Stimulated activated CD4-positive, alpha-beta T cell treated with anti-CD3 and anti-CD28 coated beads, Interleukin-1b, Interleukin-23, amount 100 ng/mL, for 4 hours (primary cell): ENCODE data around the gene HAUS8.
"Not testable (repeated sequence)": the region's sequence is repeated elsewhere in the genome, so short reads cannot be mapped to it uniquely, and the experiment has no call there.

Source experiments
- DNase-seq, 2 donors: peaks; one replicate each; pipeline ENCODE4 v3.0.0-alpha.2; 2020; ENCODE audit warnings: low read depth in 2 of 2

HAUS8 gene

GRCh38 chr19:17101686-17102628 lies 26.7 kb upstream of the HAUS8 start:
- no peak for DNase-seq

- DNase-seq = no peak
Measured at GRCh38 chr19:17098326-17098725, 23.1 kb upstream of the HAUS8 start.

- no peak for DNase-seq
Measured at GRCh38 chr19:17097593-17098126, 22.4 kb upstream of the HAUS8 start.

- no peak for DNase-seq
Measured at GRCh38 chr19:17095141-17095919, 20.1 kb upstream of the HAUS8 start.

- not testable (repeated sequence) for DNase-seq
Measured at GRCh38 chr19:17094694-17095093, 19.4 kb upstream of the HAUS8 start.

GRCh38 chr19:17092696-17093095 lies 17.4 kb upstream of the HAUS8 start:
- DNase-seq = no peak

- DNase-seq = no peak
Measured at GRCh38 chr19:17091758-17092333, 16.6 kb upstream of the HAUS8 start.

GRCh38 chr19:17090583-17090982 lies 15.3 kb upstream of the HAUS8 start:
- DNase-seq = peak in 1 of 2 donors; percentile 32

- no peak for DNase-seq
Measured at GRCh38 chr19:17088552-17088951, 13.3 kb upstream of the HAUS8 start.

- no peak for DNase-seq
Measured at GRCh38 chr19:17086834-17087233, 11.6 kb upstream of the HAUS8 start.

- no peak for DNase-seq
Measured at GRCh38 chr19:17086120-17086519, 10.9 kb upstream of the HAUS8 start.

- no peak for DNase-seq
Measured at GRCh38 chr19:17081672-17082630, 6.7 kb upstream of the HAUS8 start.

- no peak for DNase-seq
Measured at GRCh38 chr19:17080440-17080801, 5.2 kb upstream of the HAUS8 start.

GRCh38 chr19:17079710-17080439 lies 4.6 kb upstream of the HAUS8 start:
- DNase-seq = peak; percentile 51 to 54

- DNase-seq = no peak
Measured at GRCh38 chr19:17078920-17079709, 3.9 kb upstream of the HAUS8 start.

- DNase-seq = no peak
Measured at GRCh38 chr19:17078036-17078919, 3.0 kb upstream of the HAUS8 start.

GRCh38 chr19:17077447-17078028 lies 2.3 kb upstream of the HAUS8 start:
- no peak for DNase-seq

GRCh38 chr19:17076543-17076991 lies 1.3 kb upstream of the HAUS8 start:
- DNase-seq = no peak
